IMR-90 (cell line): Measurements from ENCODE around the gene RSL1D1. TPM values are rescaled to one million over a fixed set of nuclear protein-coding genes. Genes with fewer than 3 reads are reported as not detected.
"Not testable (repeated sequence)": the region's sequence is repeated elsewhere in the genome, so short reads cannot be mapped to it uniquely, and the experiment has no call there.

Experiments used
- ATAC-seq: fragments of 200-7000 bp; cut with Tn5 transposase; 2 replicates; pipeline ENCODE4 v1.9.1; 2020; ENCODE audit warnings: low read depth, mild to moderate bottlenecking, moderate library complexity
- BruUV-seq: library from RNA; stranded (reverse); fragments of 400-500 nt; replicated peaks from 2 replicates; lab custom pipeline; 2021; lab: Mats Ljungman, UMichigan
- CTCF ChIA-PET: fragments of 300-600 bp; formaldehyde crosslinking; extraction: SDS; loops from one replicate; lab custom pipeline; 2021; ENCODE audit warnings: antibody characterized with exemption; lab: Yijun Ruan, JAX
- POLR2A ChIA-PET: fragments of 300-600 bp; sonication (Branson Sonifier 250); formaldehyde crosslinking; loops from one replicate; lab custom pipeline; 2022; ENCODE audit warnings: antibody characterized with exemption; ENCODE audit not compliant: unreplicated experiment; lab: Charles Lee
- DNase-seq: peaks from one replicate; pipeline ENCODE4 v3.0.0; 2013
- H2AFZ ChIP-seq: replicated peaks from 2 replicates; pipeline ENCODE3; 2013; ENCODE audit warnings: low read length, mild to moderate bottlenecking; ENCODE audit not compliant: poor library complexity
- H2AK5ac ChIP-seq: 2 replicates; pipeline ENCODE4 v1.6.1; 2013; ENCODE audit warnings: low read depth, low read length, inconsistent platforms
- H2AK9ac ChIP-seq: replicated peaks from 2 replicates; pipeline ENCODE3; 2013; ENCODE audit warnings: mild to moderate bottlenecking, low read depth, low read length, moderate library complexity; ENCODE audit not compliant: poor library complexity
- H2BK120ac ChIP-seq: 2 replicates; pipeline ENCODE4 v1.6.1; 2013; ENCODE audit warnings: low read depth, low read length, inconsistent platforms
- H2BK15ac ChIP-seq: 3 replicates; pipeline ENCODE4 v1.6.1; 2013; ENCODE audit warnings: low read depth, low read length, inconsistent platforms
- H2BK20ac ChIP-seq: 2 replicates; pipeline ENCODE4 v1.6.1; 2013; ENCODE audit warnings: low read depth, mild to moderate bottlenecking, inconsistent platforms, low read length, moderate library complexity
- H2BK5ac ChIP-seq: 2 replicates; pipeline ENCODE4 v1.6.1; 2013; ENCODE audit warnings: mild to moderate bottlenecking, low read depth, low read length, inconsistent platforms; ENCODE audit not compliant: poor library complexity, severe bottlenecking
- H3K14ac ChIP-seq: replicated peaks from 2 replicates; pipeline ENCODE4 v1.6.1; 2013; ENCODE audit warnings: low read depth, low read length, inconsistent platforms
- H3K18ac ChIP-seq: 2 replicates; pipeline ENCODE4 v1.6.1; 2013; ENCODE audit warnings: low read depth, low read length, control low read depth
- H3K23ac ChIP-seq: 2 replicates; pipeline ENCODE4 v1.6.1; 2013; ENCODE audit warnings: low read depth, low read length, inconsistent platforms
- H3K27ac ChIP-seq: 2 replicates; pipeline ENCODE4 v1.5.1; 2013; ENCODE audit warnings: mild to moderate bottlenecking, control low read depth, low read length; ENCODE audit not compliant: insufficient read depth
- H3K27me3 ChIP-seq: 2 replicates; pipeline ENCODE4 v1.6.1; 2013; ENCODE audit warnings: low read length; ENCODE audit not compliant: control insufficient read depth, insufficient read depth
- H3K36me3 ChIP-seq: 2 replicates; pipeline ENCODE4 v1.6.1; 2013; ENCODE audit warnings: low read length, mixed read lengths; ENCODE audit not compliant: control insufficient read depth, insufficient read depth
- H3K4ac ChIP-seq: 2 replicates; pipeline ENCODE4 v1.6.1; 2013; ENCODE audit warnings: low read depth, low read length, inconsistent platforms
- H3K4me1 ChIP-seq: 2 replicates; pipeline ENCODE4 v1.6.1; 2013; ENCODE audit warnings: low read length, mixed read lengths; ENCODE audit not compliant: control insufficient read depth, insufficient read depth
- H3K4me2 ChIP-seq: 2 replicates; pipeline ENCODE4 v1.6.1; 2013; ENCODE audit warnings: low read depth, mild to moderate bottlenecking, control low read depth, low read length, moderate library complexity
- H3K4me3 ChIP-seq: 2 replicates; pipeline ENCODE4 v1.5.1; 2013; ENCODE audit warnings: low read depth, mild to moderate bottlenecking, control low read depth, low read length, moderate library complexity; ENCODE audit not compliant: insufficient read depth
- H3K56ac ChIP-seq: 2 replicates; pipeline ENCODE4 v1.6.1; 2013; ENCODE audit warnings: low read length, inconsistent platforms; ENCODE audit not compliant: insufficient read depth; ENCODE audit errors: extremely low read depth
- H3K79me1 ChIP-seq, 2 experiments: 2 replicates each; pipeline ENCODE4 v1.6.1; 2013; ENCODE audit warnings: low read length in 2 of 2, inconsistent platforms in 1 of 2, low read depth in 1 of 2
- H3K9ac ChIP-seq: 2 replicates; pipeline ENCODE4 v1.6.1; 2013; ENCODE audit warnings: low read depth, low read length, control low read depth
- H3K9me1 ChIP-seq: 2 replicates; pipeline ENCODE4 v1.6.1; 2013; ENCODE audit warnings: low read length, inconsistent platforms; ENCODE audit not compliant: insufficient read depth
- H3K9me3 ChIP-seq: 2 replicates; pipeline ENCODE4 v1.6.1; 2013; ENCODE audit warnings: low read length; ENCODE audit not compliant: control insufficient read depth, insufficient read depth
- H4K20me1 ChIP-seq: 2 replicates; pipeline ENCODE4 v1.6.1; 2013; ENCODE audit warnings: low read length, inconsistent platforms; ENCODE audit not compliant: insufficient read depth
- H4K5ac ChIP-seq: 2 replicates; pipeline ENCODE4 v1.6.1; 2013; ENCODE audit warnings: mild to moderate bottlenecking, low read depth, low read length, control low read depth
- H4K8ac ChIP-seq, 2 experiments: 2 replicates each; pipeline ENCODE4 v1.6.1; 2013; ENCODE audit warnings: low read depth in 2 of 2, low read length in 2 of 2, control low read depth in 1 of 2, inconsistent platforms in 1 of 2
- H4K91ac ChIP-seq: 2 replicates; pipeline ENCODE4 v1.6.1; 2013; ENCODE audit warnings: low read depth, low read length, inconsistent platforms; ENCODE audit not compliant: insufficient read depth
- WGBS, 2 experiments: methylation state at CpG; one replicate each; pipeline versions ENCODE4 v1.1.5 to v1.1.7; 2013; ENCODE audit warnings: missing lambda C conversion rate in 2 of 2; ENCODE audit not compliant: insufficient read length in 1 of 2; ENCODE audit errors: extremely low coverage in 2 of 2; 5-methylcytosine and 5-hydroxymethylcytosine counted together
- dilution Hi-C: fragments of 300-500 bp; cut with HindIII; formaldehyde crosslinking; loops from one replicate; pipeline ENCODE4 v1.14.3; 2018; ENCODE audit warnings: low sequenced_read_pairs; ENCODE audit not compliant: unreplicated experiment
- in situ Hi-C: fragments of 300-500 bp; cut with MboI; formaldehyde crosslinking; loops from 3 replicates; pipeline ENCODE4 v1.14.3; 2019; ENCODE audit warnings: low sequenced_read_pairs, inconsistent platforms, mixed read lengths
- intact Hi-C: fragments of 100-400 bp; cut with micrococcal nuclease; formaldehyde crosslinking; loops from 2 replicates; pipeline ENCODE4 v1.10.0; 2022
- polyA plus RNA-seq, 3 experiments: library from polyadenylated mRNA; depleted of rRNA; stranded (reverse); fragments of >200 nt; gene quantifications; 2 replicates each; pipeline ENCODE4 v1.2.3, GENCODE V29; 2012; ENCODE audit warnings: low replicate concordance in 1 of 3
- total RNA-seq: library from RNA; depleted of rRNA; stranded (reverse); fragments of >200 nt; gene quantifications from 2 replicates; pipeline ENCODE4 v1.2.3, GENCODE V29; 2012

RSL1D1 gene
- total and polyA plus RNA-seq, 2 of the 4 experiments (the other 2 are of a cell fraction) = 63.8 to 77.4 TPM

- H4K91ac ChIP-seq, H3K4me2 ChIP-seq, intact Hi-C loops, H3K18ac ChIP-seq, H4K5ac ChIP-seq, H3K27me3 ChIP-seq, POLR2A ChIA-PET, H3K9ac ChIP-seq, H3K4me3 ChIP-seq, H3K9me3 ChIP-seq, dilution Hi-C loops, DNase-seq, in situ Hi-C loops, H3K56ac ChIP-seq, H3K36me3 ChIP-seq, H3K4ac ChIP-seq, H2BK20ac ChIP-seq, H4K8ac ChIP-seq, BruUV-seq, H2BK15ac ChIP-seq, H3K14ac ChIP-seq, H3K23ac ChIP-seq, H2AFZ ChIP-seq, H2BK5ac ChIP-seq, H2AK9ac ChIP-seq, ATAC-seq: not testable (repeated sequence)
- Histone ChIP-seq H3K79me1 (peaks cover 15 to 69% of the 10 kb centered on the region in 2 experiments), H2AK5ac (peak overlapping the region; percentile 57; the same call in 1 of the 2 replicates), H3K27ac (0 out of 2 replicates have a peak overlapping the region, but pooled peaks have one; percentile 31), H3K4me1 (peaks cover 27% of the 10 kb centered on the region), H4K20me1 (peaks cover 30% of the 10 kb centered on the region), H2BK120ac (peak overlapping the region; percentile 19; the same call in 1 of the 2 replicates), H3K9me1 (peaks cover 13% of the 10 kb centered on the region)
- 100% methylated on average over 1 of the region's 13 CpGs; no CpG with 5 or more reads in 1 of the 2 experiments for WGBS, 2 experiments
- CTCF ChIA-PET = interaction anchor here (1.0 kb wide), 1 partner anchor 12 kb away, joined by 12 read pairs; no protein-coding TSS in a partner anchor
These were observed 66.3 kb downstream of the RSL1D1 start for GRCh38 chr16:11784980-11785599.

GRCh38 chr16:11784381-11784780 lies 67.0 kb downstream of the RSL1D1 start:
- H3K4me2 ChIP-seq, CTCF ChIA-PET, ATAC-seq, intact Hi-C loops, H3K23ac ChIP-seq, in situ Hi-C loops, H3K4me3 ChIP-seq, H2AK5ac ChIP-seq, DNase-seq, H3K27me3 ChIP-seq, H2AFZ ChIP-seq, H3K36me3 ChIP-seq, H3K56ac ChIP-seq, H3K9me3 ChIP-seq, POLR2A ChIA-PET, H2AK9ac ChIP-seq, BruUV-seq, dilution Hi-C loops: not testable (repeated sequence)
- peak overlapping the region; percentile 24; the same call in 1 of the 2 replicates for H2BK20ac ChIP-seq
- H3K18ac ChIP-seq = peak overlapping the region; percentile 67
- H3K27ac ChIP-seq = peak overlapping the region; percentile 94
- H4K20me1 ChIP-seq = peaks cover 23% of the 10 kb centered on the region
- H2BK15ac ChIP-seq = 0 out of 3 replicates have a peak overlapping the region, but pooled peaks have one; percentile 35
- peak overlapping the region; percentile 68; the same call in 1 of the 2 replicates for H2BK120ac ChIP-seq
- peaks cover 11% of the 10 kb centered on the region for H3K9me1 ChIP-seq
- 0 out of 2 replicates have a peak overlapping the region, but pooled peaks have one; percentile 50 for H4K5ac ChIP-seq
- peak overlapping the region in 1 of 2 experiments; percentile 65; a peak in 1 of 4 replicates for H4K8ac ChIP-seq
- peaks cover 27% of the 10 kb centered on the region for H3K4me1 ChIP-seq
- H3K9ac ChIP-seq = 0 out of 2 replicates have a peak overlapping the region, but pooled peaks have one; percentile 36
- peak overlapping the region; percentile 65 for H4K91ac ChIP-seq
- H2BK5ac ChIP-seq = peak overlapping the region; percentile 99
- WGBS, 2 experiments = no CpG with 5 or more reads among the region's 6 CpGs
- H3K14ac ChIP-seq = 0 out of 2 replicates have a peak overlapping the region, but pooled peaks have one; percentile 65
- H3K79me1 ChIP-seq = peaks cover 15 to 70% of the 10 kb centered on the region in 2 experiments
- H3K4ac ChIP-seq = peak overlapping the region; percentile 53
